NCI-H69 (cell line): Measurements from ENCODE around the gene PRLH.

Experiments
- DNase-seq: peaks from one replicate; lab custom pipeline; 2025; lab: John Stamatoyannopoulos, UW

PRLH gene

GRCh38 chr2:237539681-237540080 is 26.7 kb upstream of the PRLH start:
- DNase-seq, result no peak

GRCh38 chr2:237540223-237540775 is 26.1 kb upstream of the PRLH start:
- DNase-seq, result peak; percentile 66

GRCh38 chr2:237540823-237541222 is 25.6 kb upstream of the PRLH start:
- peak; percentile 90 for DNase-seq

- no peak for DNase-seq
These were observed 25.1 kb upstream of the PRLH start for GRCh38 chr2:237541243-237541642.

GRCh38 chr2:237542001-237542704 is 24.2 kb upstream of the PRLH start:
- DNase-seq, result no peak

- no peak for DNase-seq
These were observed 20.1 kb upstream of the PRLH start for GRCh38 chr2:237546040-237546875.

GRCh38 chr2:237546876-237547395 is 19.4 kb upstream of the PRLH start:
- no peak for DNase-seq

GRCh38 chr2:237547841-237548416 is 18.4 kb upstream of the PRLH start:
- peak; percentile 12 for DNase-seq

- DNase-seq, result no peak
These were observed 17.2 kb upstream of the PRLH start for GRCh38 chr2:237549216-237549615.

GRCh38 chr2:237549643-237550415 is 16.5 kb upstream of the PRLH start:
- peak; percentile 24 for DNase-seq

- no peak for DNase-seq
These were observed 15.3 kb upstream of the PRLH start for GRCh38 chr2:237551071-237551574.

- DNase-seq, result no peak
These were observed 13.5 kb upstream of the PRLH start for GRCh38 chr2:237552908-237553307.

- no peak for DNase-seq
These were observed 12.4 kb upstream of the PRLH start for GRCh38 chr2:237553948-237554347.

- DNase-seq, result no peak
These were observed 10.8 kb upstream of the PRLH start for GRCh38 chr2:237555560-237555959.

- no peak for DNase-seq
These were observed 9.4 kb upstream of the PRLH start for GRCh38 chr2:237556773-237557632.

- peak; percentile 12 for DNase-seq
These were observed 8.8 kb upstream of the PRLH start for GRCh38 chr2:237557633-237558015.

- peak; percentile 93 for DNase-seq
These were observed 7.3 kb upstream of the PRLH start for GRCh38 chr2:237558961-237559641.

GRCh38 chr2:237561221-237561620 is 5.2 kb upstream of the PRLH start:
- peak; percentile 15 for DNase-seq

GRCh38 chr2:237563816-237564215 is 2.6 kb upstream of the PRLH start:
- DNase-seq, result no peak
